ENCODE data around the gene CCDC197. TPM values are rescaled to one million over a fixed set of nuclear protein-coding genes. Genes with fewer than 3 reads are reported as not detected.

The CCDC197 gene
- total RNA-seq, 2 experiments from 2014 or later, result not detected

DNA sequence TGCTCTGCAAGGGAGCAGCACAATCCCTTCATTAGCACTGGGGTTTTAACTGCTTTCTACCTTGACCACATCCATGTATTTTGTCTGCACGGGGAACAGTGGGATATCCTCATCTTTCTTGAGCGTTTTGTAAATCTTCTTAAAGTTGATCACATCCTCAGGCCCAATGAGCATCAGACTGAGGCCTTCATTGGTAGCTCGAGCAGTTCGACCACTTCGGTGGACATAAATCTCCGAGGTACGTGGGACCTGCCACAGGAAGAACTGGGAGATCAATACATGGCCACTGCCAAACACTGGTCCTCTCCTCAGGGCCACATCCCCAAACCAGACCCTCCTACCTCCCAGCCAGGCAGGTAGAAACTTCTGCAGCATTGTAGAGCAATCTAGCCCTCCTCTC lies 57.8 kb downstream of the CCDC197 start:
- ChIA-PET CTCF (interaction anchor here (1.3 kb wide), 1 partner anchor 19 kb away, joined by 3 read pairs; no protein-coding TSS in a partner anchor), POLR2A (no interaction called here)

DNA sequence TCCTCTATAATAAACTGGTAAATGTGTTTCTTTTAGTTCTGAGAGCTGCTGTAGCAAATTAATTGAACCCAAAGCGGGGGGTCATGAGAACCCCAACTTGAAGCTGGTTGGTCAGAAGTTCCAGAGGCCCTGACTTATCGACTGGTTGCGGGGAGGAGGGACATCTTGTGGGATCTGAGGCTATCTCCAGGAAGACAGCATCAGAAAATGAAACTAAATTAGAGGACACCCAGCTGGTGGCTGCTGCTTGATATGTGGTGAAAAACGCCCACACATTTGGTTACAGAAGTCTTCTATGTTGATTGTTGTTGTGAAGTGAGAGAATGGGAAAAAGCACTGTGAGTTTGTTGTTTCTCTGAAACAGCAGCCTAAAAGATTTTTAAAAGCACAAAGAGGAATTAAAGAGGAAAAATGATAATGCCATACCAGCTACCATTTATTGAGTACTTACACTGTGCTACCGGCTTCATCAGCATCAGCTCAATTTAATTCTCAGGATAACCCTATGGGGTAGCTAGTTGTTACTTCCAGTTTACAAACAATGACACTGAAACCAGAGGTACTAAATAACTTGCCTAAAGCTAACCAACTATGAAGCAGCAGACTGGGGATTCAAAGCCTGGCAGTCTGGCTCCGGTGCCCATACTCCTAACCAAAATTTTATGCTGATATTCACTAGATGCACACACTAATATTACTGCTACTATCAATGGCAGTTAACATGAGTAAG lies 59.6 kb downstream of the CCDC197 start:
- ChIA-PET CTCF (interaction anchor here (1.0 to 2.0 kb wide), 3 partner anchors 20 to 24 kb away, joined by 3 to 4 read pairs (median 3); partner anchors contain the start of genes DDX24 and IFI27L1), POLR2A (interaction anchor here (2.0 kb wide), 1 partner anchor 24 kb away, joined by 5 read pairs; the partner anchor contains the start of genes DDX24 and IFI27L1)

GRCh38 chr14:94058128-94058673 lies 61.1 kb downstream of the CCDC197 start:
- ChIA-PET CTCF (interaction anchor here (0.9 kb wide), 1 partner anchor 22 kb away, joined by 4 read pairs; no protein-coding TSS in a partner anchor), POLR2A (interaction anchor here (1.2 kb wide), 1 partner anchor 23 kb away, joined by 5 read pairs; the partner anchor contains the start of gene IFI27L1)

Other genes starting within 250 kb of the CCDC197 start
- not detected for gene PRIMA1, start 208.8 kb upstream of the CCDC197 start, total RNA-seq
- gene FAM181A, start 70.0 kb upstream of the CCDC197 start, total RNA-seq, result not detected
- gene ASB2, start 20.7 kb upstream of the CCDC197 start, total RNA-seq, result 10 to 100 TPM; 68.2 to 75.9 TPM
- 1 to 10 TPM in 1 of 2 experiments, under 1 TPM in 1; 0.86 to 1.4 TPM for gene OTUB2, start 29.0 kb downstream of the CCDC197 start, total RNA-seq
- gene DDX24, start 83.9 kb downstream of the CCDC197 start, total RNA-seq, result 100 to 1,000 TPM; 273 to 292 TPM
- gene IFI27L1, start 84.0 kb downstream of the CCDC197 start, total RNA-seq, result 10 to 100 TPM; 19.3 to 21.9 TPM
- 1 to 10 TPM; 1.1 to 1.3 TPM for gene IFI27, start 113.4 kb downstream of the CCDC197 start, total RNA-seq
- 10 to 100 TPM; 53.1 to 62.2 TPM for gene IFI27L2, start 132.3 kb downstream of the CCDC197 start, total RNA-seq
- gene PPP4R4, start 177.0 kb downstream of the CCDC197 start, total RNA-seq, result 1 to 10 TPM; 1.4 to 1.8 TPM

Data from activated CD8-positive, alpha-beta memory T cell treated with anti-CD3 and anti-CD28 coated beads for 36 hours (primary cell).